GM12878 (cell line): Measurements from ENCODE around the gene PKD1L1. TPM values are rescaled to one million over a fixed set of nuclear protein-coding genes. Genes with fewer than 3 reads are reported as not detected.

Experiments
- CEBPB ChIP-seq, 2 experiments: fragments of 150-350 bp in 1 of 2; IDR thresholded peaks; 2 replicates each; pipeline ENCODE4 v1.6.1; 2012 to 2014; ENCODE audit warnings: low read depth in 2 of 2, low read length in 2 of 2, borderline replicate concordance in 1 of 2, inconsistent platforms in 1 of 2
- CHD1 ChIP-seq: IDR thresholded peaks from 2 replicates; pipeline ENCODE4 v1.6.1; 2012; ENCODE audit warnings: low read depth, low read length, improper control_type of control experiment
- CREB1 ChIP-seq: IDR thresholded peaks from 2 replicates; pipeline ENCODE4 v1.6.1; 2012; ENCODE audit warnings: low read depth, mild to moderate bottlenecking, inconsistent platforms
- ELK1 ChIP-seq: IDR thresholded peaks from 2 replicates; pipeline ENCODE4 v1.6.1; 2012; ENCODE audit warnings: low read depth, low read length, improper control_type of control experiment
- ESRRA ChIP-seq: IDR thresholded peaks from 2 replicates; pipeline ENCODE4 v1.6.1; 2012; ENCODE audit warnings: mild to moderate bottlenecking, low read length, improper control_type of control experiment
- ETV6 ChIP-seq, 2 experiments: fragments of 450-650 bp in 1 of 2; IDR thresholded peaks in 1 of 2; conservative IDR thresholded peaks in 1 of 2; 2 replicates each; pipeline ENCODE4 v1.6.1; 2014; ENCODE audit warnings: antibody characterized with exemption in 1 of 2, borderline replicate concordance in 1 of 2, low read depth in 1 of 2, mild to moderate bottlenecking in 1 of 2, moderate library complexity in 1 of 2
- FOS ChIP-seq: IDR thresholded peaks from 3 replicates; pipeline ENCODE4 v1.6.1; 2011; ENCODE audit warnings: borderline replicate concordance; ENCODE audit not compliant: insufficient read length; ENCODE audit errors: extremely low read depth
- FOXK2 ChIP-seq: fragments of 450-650 bp; IDR thresholded peaks from 2 replicates; pipeline ENCODE4 v1.6.1; 2017; ENCODE audit warnings: mild to moderate bottlenecking, moderate library complexity
- FOXM1 ChIP-seq: IDR thresholded peaks from 2 replicates; pipeline ENCODE4 v1.6.1; 2012; ENCODE audit warnings: low read depth, mild to moderate bottlenecking, inconsistent platforms, low read length, moderate library complexity
- HCFC1 ChIP-seq: fragments of 150-350 bp; IDR thresholded peaks from 2 replicates; pipeline ENCODE4 v1.6.1; 2014; ENCODE audit warnings: low read length
- HDAC6 ChIP-seq: fragments of 200-600 bp; sonication (generic); IDR thresholded peaks from one replicate; pipeline ENCODE4 v1.8.0; 2017; ENCODE audit warnings: antibody characterized with exemption; ENCODE audit not compliant: unreplicated experiment
- MTA2 ChIP-seq: fragments of 450-650 bp; IDR thresholded peaks from 2 replicates; pipeline ENCODE4 v1.6.1; 2016; ENCODE audit warnings: low read depth, mild to moderate bottlenecking, moderate library complexity
- NRF1 ChIP-seq: conservative IDR thresholded peaks from 2 replicates; pipeline ENCODE4 v1.6.1; 2011; ENCODE audit warnings: mild to moderate bottlenecking, low read depth, low read length, improper control_type of control experiment
- PAX8 ChIP-seq: fragments of 450-650 bp; IDR thresholded peaks from 2 replicates; pipeline ENCODE4 v1.6.1; 2017; ENCODE audit warnings: mild to moderate bottlenecking, moderate library complexity
- POLR2AphosphoS2 ChIP-seq: IDR thresholded peaks from 2 replicates; pipeline ENCODE4 v1.6.1; 2011; ENCODE audit warnings: low read depth, mild to moderate bottlenecking, low read length, improper control_type of control experiment, moderate library complexity
- SPI1 ChIP-seq: IDR thresholded peaks from 2 replicates; pipeline ENCODE4 v1.6.1; 2011; ENCODE audit warnings: low read depth, mild to moderate bottlenecking, low read length, moderate library complexity, borderline replicate concordance; ENCODE audit not compliant: insufficient read depth
- ZNF622 ChIP-seq: fragments of 450-650 bp; IDR thresholded peaks from 2 replicates; pipeline ENCODE4 v1.6.1; 2017; ENCODE audit warnings: mild to moderate bottlenecking, inconsistent platforms
- polyA plus RNA-seq, 11 experiments: library from polyadenylated mRNA; depleted of rRNA in 4 of 11; unstranded in 6 of 11; stranded (reverse) in 5 of 11; fragments of >200 nt; fragmentation: Nextera tagmentation in 4 of 11; fragmentation: Illumina TruSeq in 1 of 11; extraction: Ambion mirVana in 4 of 11; extraction: Trizol in 1 of 11; gene quantifications; 1 replicate in 1 of 11; 2 replicates in 10 of 11; pipeline versions ENCODE4 v1.2.1 to v1.2.3, GENCODE V29; 2011 to 2016; ENCODE audit warnings: inconsistent platforms in 2 of 11, missing spikeins in 2 of 11, low read depth in 1 of 11
- total RNA-seq, 4 experiments: library from RNA; depleted of rRNA in 3 of 4; stranded (reverse); fragments of >200 nt in 3 of 4; fragmentation: Illumina TruSeq in 1 of 4; extraction: Trizol in 1 of 4; gene quantifications; 2 replicates each; pipeline versions ENCODE4 v1.2.1 to v1.2.3, GENCODE V29; 2013 to 2021
- TF ChIP-seq, protein P1 (sequence below): IDR thresholded peaks from 2 replicates; pipeline ENCODE4 v1.6.1; 2012; ENCODE audit warnings: improper control_type of control experiment, low read depth, low read length; ENCODE audit not compliant: insufficient replicate concordance
- TF ChIP-seq, protein P2 (sequence below): fragments of 450-650 bp; IDR thresholded peaks from 2 replicates; pipeline ENCODE4 v1.6.1; 2017; ENCODE audit warnings: borderline replicate concordance
- TF ChIP-seq, protein P3 (sequence below): IDR thresholded peaks from 2 replicates; pipeline ENCODE4 v1.6.1; 2011; ENCODE audit warnings: low read depth, low read length, improper control_type of control experiment, borderline replicate concordance

The PKD1L1 gene
- total and polyA plus RNA-seq, 10 of the 15 experiments (the other 5 are each of a cell fraction or from before 2014, with no cell fraction given) = under 0.01 to 0.05 (median 0.02) TPM; not detected in 3

GRCh38 chr7:47937065-47937687 lies 11.1 kb downstream of the PKD1L1 start (continued):
- TF ChIP-seq NRF1 (no peak), CEBPB (IDR thresholded peaks at IDR 0.05; ENCODE audit: borderline replicate concordance in 1 of 2, low read depth in 2 of 2, low read length in 2 of 2) (peak in 1 of 2 experiments; percentile 97; a peak in 2 of 4 replicates), POLR2AphosphoS2 (no peak), FOS (no peak), CREB1 (peak; percentile 81), ZNF622 (no peak), FOXM1 (peak; percentile 99), HDAC6 (no peak), ELK1 (peak; percentile 30; the same call in 1 of the 2 replicates), CHD1 (no peak), PAX8 (no peak), HCFC1 (no peak), MTA2 (peak; percentile 95), SPI1 (peak; percentile 76; the same call in 1 of the 2 replicates), ETV6 (conservative IDR thresholded peaks at IDR 0.05 in 1 of 2, IDR thresholded peaks at IDR 0.05 in 1 of 2; ENCODE audit: borderline replicate concordance in 1 of 2, low read depth in 1 of 2) (peak in 1 of 2 experiments; percentile 94; a peak in 2 of 4 replicates), FOXK2 (peak; percentile 13; the same call in 1 of the 2 replicates), ESRRA (peak; percentile 74; the same call in 1 of the 2 replicates)
- TF ChIP-seq, protein P1, sequence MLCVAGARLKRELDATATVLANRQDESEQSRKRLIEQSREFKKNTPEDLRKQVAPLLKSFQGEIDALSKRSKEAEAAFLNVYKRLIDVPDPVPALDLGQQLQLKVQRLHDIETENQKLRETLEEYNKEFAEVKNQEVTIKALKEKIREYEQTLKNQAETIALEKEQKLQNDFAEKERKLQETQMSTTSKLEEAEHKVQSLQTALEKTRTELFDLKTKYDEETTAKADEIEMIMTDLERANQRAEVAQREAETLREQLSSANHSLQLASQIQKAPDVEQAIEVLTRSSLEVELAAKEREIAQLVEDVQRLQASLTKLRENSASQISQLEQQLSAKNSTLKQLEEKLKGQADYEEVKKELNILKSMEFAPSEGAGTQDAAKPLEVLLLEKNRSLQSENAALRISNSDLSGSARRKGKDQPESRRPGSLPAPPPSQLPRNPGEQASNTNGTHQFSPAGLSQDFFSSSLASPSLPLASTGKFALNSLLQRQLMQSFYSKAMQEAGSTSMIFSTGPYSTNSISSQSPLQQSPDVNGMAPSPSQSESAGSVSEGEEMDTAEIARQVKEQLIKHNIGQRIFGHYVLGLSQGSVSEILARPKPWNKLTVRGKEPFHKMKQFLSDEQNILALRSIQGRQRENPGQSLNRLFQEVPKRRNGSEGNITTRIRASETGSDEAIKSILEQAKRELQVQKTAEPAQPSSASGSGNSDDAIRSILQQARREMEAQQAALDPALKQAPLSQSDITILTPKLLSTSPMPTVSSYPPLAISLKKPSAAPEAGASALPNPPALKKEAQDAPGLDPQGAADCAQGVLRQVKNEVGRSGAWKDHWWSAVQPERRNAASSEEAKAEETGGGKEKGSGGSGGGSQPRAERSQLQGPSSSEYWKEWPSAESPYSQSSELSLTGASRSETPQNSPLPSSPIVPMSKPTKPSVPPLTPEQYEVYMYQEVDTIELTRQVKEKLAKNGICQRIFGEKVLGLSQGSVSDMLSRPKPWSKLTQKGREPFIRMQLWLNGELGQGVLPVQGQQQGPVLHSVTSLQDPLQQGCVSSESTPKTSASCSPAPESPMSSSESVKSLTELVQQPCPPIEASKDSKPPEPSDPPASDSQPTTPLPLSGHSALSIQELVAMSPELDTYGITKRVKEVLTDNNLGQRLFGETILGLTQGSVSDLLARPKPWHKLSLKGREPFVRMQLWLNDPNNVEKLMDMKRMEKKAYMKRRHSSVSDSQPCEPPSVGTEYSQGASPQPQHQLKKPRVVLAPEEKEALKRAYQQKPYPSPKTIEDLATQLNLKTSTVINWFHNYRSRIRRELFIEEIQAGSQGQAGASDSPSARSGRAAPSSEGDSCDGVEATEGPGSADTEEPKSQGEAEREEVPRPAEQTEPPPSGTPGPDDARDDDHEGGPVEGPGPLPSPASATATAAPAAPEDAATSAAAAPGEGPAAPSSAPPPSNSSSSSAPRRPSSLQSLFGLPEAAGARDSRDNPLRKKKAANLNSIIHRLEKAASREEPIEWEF = no peak
- TF ChIP-seq, protein P2, sequence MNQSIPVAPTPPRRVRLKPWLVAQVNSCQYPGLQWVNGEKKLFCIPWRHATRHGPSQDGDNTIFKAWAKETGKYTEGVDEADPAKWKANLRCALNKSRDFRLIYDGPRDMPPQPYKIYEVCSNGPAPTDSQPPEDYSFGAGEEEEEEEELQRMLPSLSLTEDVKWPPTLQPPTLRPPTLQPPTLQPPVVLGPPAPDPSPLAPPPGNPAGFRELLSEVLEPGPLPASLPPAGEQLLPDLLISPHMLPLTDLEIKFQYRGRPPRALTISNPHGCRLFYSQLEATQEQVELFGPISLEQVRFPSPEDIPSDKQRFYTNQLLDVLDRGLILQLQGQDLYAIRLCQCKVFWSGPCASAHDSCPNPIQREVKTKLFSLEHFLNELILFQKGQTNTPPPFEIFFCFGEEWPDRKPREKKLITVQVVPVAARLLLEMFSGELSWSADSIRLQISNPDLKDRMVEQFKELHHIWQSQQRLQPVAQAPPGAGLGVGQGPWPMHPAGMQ = no peak
- TF ChIP-seq, protein P3, sequence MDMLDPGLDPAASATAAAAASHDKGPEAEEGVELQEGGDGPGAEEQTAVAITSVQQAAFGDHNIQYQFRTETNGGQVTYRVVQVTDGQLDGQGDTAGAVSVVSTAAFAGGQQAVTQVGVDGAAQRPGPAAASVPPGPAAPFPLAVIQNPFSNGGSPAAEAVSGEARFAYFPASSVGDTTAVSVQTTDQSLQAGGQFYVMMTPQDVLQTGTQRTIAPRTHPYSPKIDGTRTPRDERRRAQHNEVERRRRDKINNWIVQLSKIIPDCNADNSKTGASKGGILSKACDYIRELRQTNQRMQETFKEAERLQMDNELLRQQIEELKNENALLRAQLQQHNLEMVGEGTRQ = no peak
